Adrenal gland (tissue), 12 donors: ENCODE results near the gene ZBTB34. TPM values are rescaled to one million over a fixed set of nuclear protein-coding genes. Genes with fewer than 3 reads are reported as not detected.

Experiments
- DNase-seq, 7 donors: peaks; one replicate each; pipeline ENCODE4 v3.0.0-alpha.2; 2019 to 2020
- H3K27ac ChIP-seq, 5 donors: fragments of 200-600 bp; sonication (generic) in 4 of 5; 1 replicate in 3 of 5; 2 replicates in 2 of 5; pipeline versions ENCODE4 v1.5.1 to v1.8.0; 2016 to 2020; ENCODE audit warnings: mild to moderate bottlenecking in 1 of 5
- H3K27me3 ChIP-seq: fragments of 200-600 bp; 2 replicates; pipeline ENCODE4 v1.8.0; 2021
- H3K36me3 ChIP-seq, 2 donors: fragments of 200-600 bp; replicated peaks in 1 of 2; 1 replicate in 1 of 2; 2 replicates in 1 of 2; pipeline versions ENCODE4 v1.5.1 to v1.8.0; 2018 to 2022
- H3K4me1 ChIP-seq, 2 donors: fragments of 200-600 bp; replicated peaks in 1 of 2; 1 replicate in 1 of 2; 2 replicates in 1 of 2; pipeline versions ENCODE4 v1.5.1 to v1.8.0; 2018 to 2021
- H3K4me3 ChIP-seq, 4 donors: fragments of 200-600 bp; sonication (generic) in 3 of 4; one replicate each; pipeline ENCODE4 v1.5.1; 2016 to 2018
- H3K9me3 ChIP-seq, 3 donors: fragments of 200-600 bp; sonication (generic) in 1 of 3; replicated peaks in 1 of 3; 1 replicate in 2 of 3; 2 replicates in 1 of 3; pipeline versions ENCODE4 v1.5.1 to v1.8.0; 2016 to 2021
- POLR2A ChIP-seq, 2 donors: fragments of 450-650 bp; IDR thresholded peaks; one replicate each; pipeline ENCODE4 v1.6.1; 2017; ENCODE audit warnings: antibody characterized with exemption in 2 of 2, mild to moderate bottlenecking in 2 of 2, moderate library complexity in 1 of 2
- WGBS, 4 donors: extraction: QIAGEN DNeasy Blood & Tissue Kit in 2 of 4; methylation state at CpG; one replicate each; pipeline versions ENCODE4 v1.1.5 to v1.1.7; 2013 to 2017; 5-methylcytosine and 5-hydroxymethylcytosine counted together
- intact Hi-C, 2 donors: fragments of 100-400 bp; cut with DNase I; formaldehyde crosslinking; loops; one replicate each; pipeline versions ENCODE4 v1.14.1 to v1.15.0; 2022 to 2023
- polyA plus RNA-seq, 3 donors: library from polyadenylated mRNA; stranded (reverse); fragments of 200-250 nt in 2 of 3; fragments of 350-450 nt in 1 of 3; fragmentation: Illumina TruSeq in 1 of 3; extraction: RNeasy Lipid Tissue Mini Kit (QIAGEN cat#74804) in 1 of 3; gene quantifications; one replicate each; pipeline ENCODE4 v1.2.3, GENCODE V29; 2013 to 2014
- total RNA-seq, 9 donors: library from RNA; depleted of rRNA in 4 of 9; stranded (reverse); fragments of >200 nt in 4 of 9; fragments of 120-200 nt in 1 of 9; fragmentation: NEBNext Ultra II Directional in 1 of 9; extraction: Animal tissue kit (Norgen Biotek cat#: 25700) in 1 of 9; gene quantifications; one replicate each; pipeline versions ENCODE4 v1.1.0 to v1.2.4, GENCODE V29; 2013 to 2023
- TF ChIP-seq, protein P1 (sequence below), 6 experiments: fragments of 450-650 bp in 4 of 6; fragments of 200-600 bp in 2 of 6; sonication (generic) in 1 of 6; IDR thresholded peaks; 1 replicate in 5 of 6; 2 replicates in 1 of 6; pipeline versions ENCODE4 v1.5.1 to v1.8.0; 2016 to 2021; ENCODE audit warnings: antibody characterized with exemption in 6 of 6, mild to moderate bottlenecking in 2 of 6, moderate library complexity in 1 of 6
- donor health status: healthy with polysubstance abuse.
- donor health status: Bipolar disorder and iron deficiency.
- donor health status: DM: yes; HTN: yes; CAD: no.
- donor health status: DM: no; HTN: no; CAD: no.
- donor health status: DM: no; HTN: no; CAD: no.
- donor health status: DM: yes; HTN: yes; CAD: no.

Gene ZBTB34
- total and polyA plus RNA-seq, 12 donors, result 1.7 to 10.8 (median 6.3) TPM

DNA sequence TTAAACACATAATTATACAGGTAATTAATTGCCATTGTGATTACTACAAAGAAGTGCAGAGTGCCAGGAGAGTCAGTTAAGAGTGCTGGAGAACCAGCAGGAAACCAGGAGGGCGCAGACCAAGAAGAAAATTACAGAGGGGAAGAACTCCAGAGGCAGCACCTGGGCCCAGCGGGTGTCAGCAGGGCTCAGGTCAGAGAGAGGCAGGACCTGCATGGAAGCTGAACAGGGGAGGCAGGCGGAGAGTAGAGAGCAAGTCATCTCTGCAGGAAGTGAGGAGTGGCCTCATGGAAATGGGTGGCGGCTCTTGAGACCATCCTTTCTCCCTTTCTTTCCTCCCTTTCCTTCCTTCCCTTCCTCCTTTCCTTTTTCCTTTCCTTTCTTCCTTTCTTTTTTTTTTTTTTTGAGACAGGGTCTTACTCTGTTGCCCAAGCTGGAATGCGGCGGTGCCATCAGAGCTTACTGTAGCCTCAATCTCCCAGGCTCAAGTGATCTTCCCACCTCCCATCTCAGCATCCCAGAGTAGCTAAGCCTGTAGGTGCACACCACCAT, 4.0 kb upstream of the ZBTB34 start:
- no peak overlapping the region for H3K4me3 ChIP-seq
- 83 to 92% (median 86%) methylated on average over 6 of the region's 6 CpGs for WGBS, 4 donors
- H3K27ac ChIP-seq, result no peak overlapping the region
- H3K27me3 ChIP-seq, result no peaks in the 10 kb centered on the region
- intact Hi-C loops, result no loop called here
- H3K4me1 ChIP-seq, result peaks cover 2 to 10% of the 10 kb centered on the region in 2 donors
- H3K9me3 ChIP-seq, result no peaks in the 10 kb centered on the region
- no peaks in the 10 kb centered on the region for H3K36me3 ChIP-seq
- DNase-seq, result no peak
- TF ChIP-seq, protein P1, sequence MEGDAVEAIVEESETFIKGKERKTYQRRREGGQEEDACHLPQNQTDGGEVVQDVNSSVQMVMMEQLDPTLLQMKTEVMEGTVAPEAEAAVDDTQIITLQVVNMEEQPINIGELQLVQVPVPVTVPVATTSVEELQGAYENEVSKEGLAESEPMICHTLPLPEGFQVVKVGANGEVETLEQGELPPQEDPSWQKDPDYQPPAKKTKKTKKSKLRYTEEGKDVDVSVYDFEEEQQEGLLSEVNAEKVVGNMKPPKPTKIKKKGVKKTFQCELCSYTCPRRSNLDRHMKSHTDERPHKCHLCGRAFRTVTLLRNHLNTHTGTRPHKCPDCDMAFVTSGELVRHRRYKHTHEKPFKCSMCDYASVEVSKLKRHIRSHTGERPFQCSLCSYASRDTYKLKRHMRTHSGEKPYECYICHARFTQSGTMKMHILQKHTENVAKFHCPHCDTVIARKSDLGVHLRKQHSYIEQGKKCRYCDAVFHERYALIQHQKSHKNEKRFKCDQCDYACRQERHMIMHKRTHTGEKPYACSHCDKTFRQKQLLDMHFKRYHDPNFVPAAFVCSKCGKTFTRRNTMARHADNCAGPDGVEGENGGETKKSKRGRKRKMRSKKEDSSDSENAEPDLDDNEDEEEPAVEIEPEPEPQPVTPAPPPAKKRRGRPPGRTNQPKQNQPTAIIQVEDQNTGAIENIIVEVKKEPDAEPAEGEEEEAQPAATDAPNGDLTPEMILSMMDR (IDR thresholded peaks at IDR 0.05), result no peak
- TF ChIP-seq POLR2A (IDR thresholded peaks at IDR 0.05), result no peak

GRCh38 chr9:126857261-126857960, 3.0 kb upstream of the ZBTB34 start:
- peaks cover 6 to 21% of the 10 kb centered on the region in 2 donors for H3K4me1 ChIP-seq
- WGBS, 4 donors, result 67 to 77% (median 76%) methylated on average over 8 of the region's 8 CpGs
- H3K36me3 ChIP-seq, result no peaks in the 10 kb centered on the region
- no peaks in the 10 kb centered on the region for H3K27me3 ChIP-seq
- H3K4me3 ChIP-seq, result no peak overlapping the region
- H3K9me3 ChIP-seq, result no peaks in the 10 kb centered on the region
- DNase-seq, result no peak
- no peak overlapping the region for H3K27ac ChIP-seq
- TF ChIP-seq, protein P1 (IDR thresholded peaks at IDR 0.05), result no peak
- TF ChIP-seq POLR2A (IDR thresholded peaks at IDR 0.05), result no peak
- intact Hi-C loops, result no loop called here

DNA sequence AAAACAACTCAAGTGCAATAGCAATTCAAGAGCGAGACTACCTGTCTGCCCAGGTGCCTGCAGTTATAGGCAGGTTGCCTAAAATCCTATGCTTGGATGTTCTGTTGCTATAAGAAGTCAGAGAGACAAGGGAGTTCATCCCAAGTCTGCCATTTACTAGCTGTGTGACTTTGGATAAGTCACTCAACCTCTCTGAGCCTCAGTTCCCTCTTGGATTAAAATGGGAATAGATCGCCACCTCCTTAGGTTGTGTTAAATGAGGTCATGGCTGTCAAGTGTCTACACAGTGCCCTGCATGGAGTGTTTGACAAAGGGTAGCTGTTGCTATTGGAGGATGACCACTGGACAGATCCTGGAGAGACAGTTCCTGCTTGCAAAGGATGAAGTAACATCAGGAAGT, 1.3 kb upstream of the ZBTB34 start:
- Histone ChIP-seq H3K27ac (no peak overlapping the region), H3K36me3 (no peaks in the 10 kb centered on the region), H3K4me3 (no peak overlapping the region), H3K27me3 (no peaks in the 10 kb centered on the region), H3K9me3 (no peaks in the 10 kb centered on the region), H3K4me1 (peaks cover 6 to 38% of the 10 kb centered on the region in 2 donors)
- 84 to 94% (median 85%) methylated on average over 2 of the region's 2 CpGs for WGBS, 4 donors
- no peak for TF ChIP-seq POLR2A (IDR thresholded peaks at IDR 0.05)
- TF ChIP-seq, protein P1 (IDR thresholded peaks at IDR 0.05), result no peak
- DNase-seq, result no peak
- intact Hi-C loops, result no loop called here

DNA sequence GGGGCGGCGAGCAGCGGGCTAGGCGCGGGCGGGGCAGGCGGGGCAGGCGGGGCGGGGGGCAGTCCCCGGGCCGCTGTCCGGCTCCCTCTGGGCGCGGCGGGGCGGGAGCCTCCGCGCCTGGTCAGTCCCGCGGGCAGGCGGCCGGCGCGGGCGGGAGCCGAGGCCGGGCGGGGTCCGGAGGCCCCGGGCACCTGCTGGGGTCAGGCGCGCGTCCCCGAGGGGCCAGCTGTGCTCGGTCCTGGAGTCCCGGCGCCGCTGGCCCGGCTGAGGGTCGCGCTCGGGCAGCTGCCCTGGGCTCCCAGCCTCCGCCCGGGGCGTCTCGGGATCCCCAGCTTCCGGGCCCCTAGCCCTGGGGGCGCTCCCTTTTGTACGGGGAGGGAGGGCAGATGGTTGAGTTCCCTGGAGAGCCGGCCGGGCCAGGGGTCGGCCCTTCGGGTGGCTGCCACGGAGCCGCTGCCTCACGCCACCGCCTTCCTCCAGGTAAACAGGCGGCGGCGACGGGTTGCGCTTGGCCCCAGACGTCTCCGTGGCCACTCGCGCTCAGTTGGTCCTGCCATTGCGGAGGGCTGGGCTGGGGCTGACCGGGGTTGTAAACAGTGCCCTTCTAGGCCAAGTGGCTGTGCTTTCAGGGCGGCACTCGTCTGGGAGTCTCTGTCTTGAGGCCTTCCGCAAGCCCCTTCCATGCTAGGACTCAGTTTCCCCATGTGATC, 473 bp downstream of the ZBTB34 start:
- 0 to 1% (median 0%) methylated on average over 7 to 70 of the region's 71 CpGs for WGBS, 4 donors
- intact Hi-C loops, result no loop called here
- peak in 6 of 7 donors; percentile 40 to 60 (median 46) for DNase-seq

More for the DNA sequence above, 473 bp downstream of the ZBTB34 start:
- Histone ChIP-seq H3K27ac (peak overlapping the region in 4 of 5 donors; percentile 55 to 93 (median 87)), H3K9me3 (no peaks in the 10 kb centered on the region), H3K4me3 (peak overlapping the region; percentile 71 to 85 (median 78)), H3K27me3 (no peaks in the 10 kb centered on the region), H3K36me3 (peaks cover 0 to 12% of the 10 kb centered on the region in 2 donors), H3K4me1 (peaks cover 6 to 47% of the 10 kb centered on the region in 2 donors)
- TF ChIP-seq, protein P1 (IDR thresholded peaks at IDR 0.05), result no peak
- TF ChIP-seq POLR2A (IDR thresholded peaks at IDR 0.05), result peak in 1 of 2 donors; percentile 6
